ENCODE results near the gene CCT3.
A peak's percentile ranks its signal among the peaks of the same experiment; 100 is the strongest.

The CCT3 gene

GRCh38 chr1:156320560-156320959 is 17.5 kb downstream of the CCT3 start:
- DNase-seq: no peak

- no peak for DNase-seq
Measured at GRCh38 chr1:156319664-156320063, 18.4 kb downstream of the CCT3 start.

- DNase-seq: no peak
Measured at GRCh38 chr1:156316909-156317308, 21.2 kb downstream of the CCT3 start.

- no peak for DNase-seq
Measured at GRCh38 chr1:156310962-156311361, 27.1 kb downstream of the CCT3 start.

GRCh38 chr1:156308078-156308477 is 30.0 kb downstream of the CCT3 start:
- no peak for DNase-seq

GRCh38 chr1:156305215-156305614 is 32.9 kb downstream of the CCT3 start:
- no peak for DNase-seq

- no peak for DNase-seq
Measured at GRCh38 chr1:156303241-156303640, 34.9 kb downstream of the CCT3 start.

- no peak for DNase-seq
Measured at GRCh38 chr1:156298852-156299357, 39.2 kb downstream of the CCT3 start, which contains the start of gene VHLL. Gene VHLL (minus strand): TSS chr1:156299307. CDS start chr1:156299189, 118 bp downstream.

GRCh38 chr1:156295391-156295947 is 42.6 kb downstream of the CCT3 start, which contains the start of gene GLMP:
Gene GLMP (minus strand): TSS chr1:156295679. CDS start chr1:156295645, 34 bp downstream.
- peak; percentile 72 to 84 for DNase-seq

- DNase-seq: no peak
Measured at GRCh38 chr1:156293895-156294294, 44.2 kb downstream of the CCT3 start.

GRCh38 chr1:156293098-156293434 is 45.0 kb downstream of the CCT3 start:
- DNase-seq: no peak

GRCh38 chr1:156291226-156292061 is 46.6 kb downstream of the CCT3 start:
- DNase-seq: peak; percentile 84 to 95

GRCh38 chr1:156289857-156290256 is 48.2 kb downstream of the CCT3 start:
- no peak for DNase-seq

- DNase-seq: no peak
Measured at GRCh38 chr1:156286061-156286460, 52.0 kb downstream of the CCT3 start.

GRCh38 chr1:156285437-156285836 is 52.7 kb downstream of the CCT3 start:
- no peak for DNase-seq

- no peak for DNase-seq
Measured at GRCh38 chr1:156284757-156285156, 53.3 kb downstream of the CCT3 start.

- no peak for DNase-seq
Measured at GRCh38 chr1:156284112-156284511, 54.0 kb downstream of the CCT3 start, which contains the start of gene TMEM79. Gene TMEM79 (plus strand): TSS chr1:156284325. CDS start chr1:156285227, 902 bp downstream.

- no peak for DNase-seq
Measured at GRCh38 chr1:156283521-156283920, 54.6 kb downstream of the CCT3 start.

- peak; percentile 100 for DNase-seq
Measured at GRCh38 chr1:156282479-156283222, 55.4 kb downstream of the CCT3 start, which contains the start of gene SMG5. Gene SMG5 (minus strand): TSS chr1:156282825. CDS start chr1:156282680, 145 bp downstream.

- peak; percentile 28 to 38 for DNase-seq
Measured at GRCh38 chr1:156281693-156282478, 56.2 kb downstream of the CCT3 start.

- no peak for DNase-seq
Measured at GRCh38 chr1:156281281-156281680, 56.8 kb downstream of the CCT3 start.

- DNase-seq: no peak
Measured at GRCh38 chr1:156279837-156280236, 58.3 kb downstream of the CCT3 start.

Measured in SHP77 (cell line).